IMR-90 (cell line): ENCODE results near the gene ESYT3. TPM values are rescaled to one million over a fixed set of nuclear protein-coding genes. Genes with fewer than 3 reads are reported as not detected.

ENCODE experiments used
- ATAC-seq: fragments of 200-7000 bp; cut with Tn5 transposase; 2 replicates; pipeline ENCODE4 v1.9.1; 2020; ENCODE audit warnings: low read depth, mild to moderate bottlenecking, moderate library complexity
- BruUV-seq: library from RNA; stranded (reverse); fragments of 400-500 nt; replicated peaks from 2 replicates; lab custom pipeline; 2021; lab: Mats Ljungman, UMichigan
- CTCF ChIA-PET: fragments of 300-600 bp; formaldehyde crosslinking; extraction: SDS; loops from one replicate; lab custom pipeline; 2021; ENCODE audit warnings: antibody characterized with exemption; lab: Yijun Ruan, JAX
- POLR2A ChIA-PET: fragments of 300-600 bp; sonication (Branson Sonifier 250); formaldehyde crosslinking; loops from one replicate; lab custom pipeline; 2022; ENCODE audit warnings: antibody characterized with exemption; ENCODE audit not compliant: unreplicated experiment; lab: Charles Lee
- DNase-seq: peaks from one replicate; pipeline ENCODE4 v3.0.0; 2013
- H2AFZ ChIP-seq: replicated peaks from 2 replicates; pipeline ENCODE3; 2013; ENCODE audit warnings: low read length, mild to moderate bottlenecking; ENCODE audit not compliant: poor library complexity
- H2AK5ac ChIP-seq: 2 replicates; pipeline ENCODE4 v1.6.1; 2013; ENCODE audit warnings: low read depth, low read length, inconsistent platforms
- H2AK9ac ChIP-seq: replicated peaks from 2 replicates; pipeline ENCODE3; 2013; ENCODE audit warnings: mild to moderate bottlenecking, low read depth, low read length, moderate library complexity; ENCODE audit not compliant: poor library complexity
- H2BK120ac ChIP-seq: 2 replicates; pipeline ENCODE4 v1.6.1; 2013; ENCODE audit warnings: low read depth, low read length, inconsistent platforms
- H2BK15ac ChIP-seq: 3 replicates; pipeline ENCODE4 v1.6.1; 2013; ENCODE audit warnings: low read depth, low read length, inconsistent platforms
- H2BK20ac ChIP-seq: 2 replicates; pipeline ENCODE4 v1.6.1; 2013; ENCODE audit warnings: low read depth, mild to moderate bottlenecking, inconsistent platforms, low read length, moderate library complexity
- H2BK5ac ChIP-seq: 2 replicates; pipeline ENCODE4 v1.6.1; 2013; ENCODE audit warnings: mild to moderate bottlenecking, low read depth, low read length, inconsistent platforms; ENCODE audit not compliant: poor library complexity, severe bottlenecking
- H3K14ac ChIP-seq: replicated peaks from 2 replicates; pipeline ENCODE4 v1.6.1; 2013; ENCODE audit warnings: low read depth, low read length, inconsistent platforms
- H3K18ac ChIP-seq: 2 replicates; pipeline ENCODE4 v1.6.1; 2013; ENCODE audit warnings: low read depth, low read length, control low read depth
- H3K23ac ChIP-seq: 2 replicates; pipeline ENCODE4 v1.6.1; 2013; ENCODE audit warnings: low read depth, low read length, inconsistent platforms
- H3K27ac ChIP-seq: 2 replicates; pipeline ENCODE4 v1.5.1; 2013; ENCODE audit warnings: mild to moderate bottlenecking, control low read depth, low read length; ENCODE audit not compliant: insufficient read depth
- H3K27me3 ChIP-seq: 2 replicates; pipeline ENCODE4 v1.6.1; 2013; ENCODE audit warnings: low read length; ENCODE audit not compliant: control insufficient read depth, insufficient read depth
- H3K36me3 ChIP-seq: 2 replicates; pipeline ENCODE4 v1.6.1; 2013; ENCODE audit warnings: low read length, mixed read lengths; ENCODE audit not compliant: control insufficient read depth, insufficient read depth
- H3K4ac ChIP-seq: 2 replicates; pipeline ENCODE4 v1.6.1; 2013; ENCODE audit warnings: low read depth, low read length, inconsistent platforms
- H3K4me1 ChIP-seq: 2 replicates; pipeline ENCODE4 v1.6.1; 2013; ENCODE audit warnings: low read length, mixed read lengths; ENCODE audit not compliant: control insufficient read depth, insufficient read depth
- H3K4me2 ChIP-seq: 2 replicates; pipeline ENCODE4 v1.6.1; 2013; ENCODE audit warnings: low read depth, mild to moderate bottlenecking, control low read depth, low read length, moderate library complexity
- H3K4me3 ChIP-seq: 2 replicates; pipeline ENCODE4 v1.5.1; 2013; ENCODE audit warnings: low read depth, mild to moderate bottlenecking, control low read depth, low read length, moderate library complexity; ENCODE audit not compliant: insufficient read depth
- H3K56ac ChIP-seq: 2 replicates; pipeline ENCODE4 v1.6.1; 2013; ENCODE audit warnings: low read length, inconsistent platforms; ENCODE audit not compliant: insufficient read depth; ENCODE audit errors: extremely low read depth
- H3K79me1 ChIP-seq, 2 experiments: 2 replicates each; pipeline ENCODE4 v1.6.1; 2013; ENCODE audit warnings: low read length in 2 of 2, inconsistent platforms in 1 of 2, low read depth in 1 of 2
- H3K9ac ChIP-seq: 2 replicates; pipeline ENCODE4 v1.6.1; 2013; ENCODE audit warnings: low read depth, low read length, control low read depth
- H3K9me1 ChIP-seq: 2 replicates; pipeline ENCODE4 v1.6.1; 2013; ENCODE audit warnings: low read length, inconsistent platforms; ENCODE audit not compliant: insufficient read depth
- H3K9me3 ChIP-seq: 2 replicates; pipeline ENCODE4 v1.6.1; 2013; ENCODE audit warnings: low read length; ENCODE audit not compliant: control insufficient read depth, insufficient read depth
- H4K20me1 ChIP-seq: 2 replicates; pipeline ENCODE4 v1.6.1; 2013; ENCODE audit warnings: low read length, inconsistent platforms; ENCODE audit not compliant: insufficient read depth
- H4K5ac ChIP-seq: 2 replicates; pipeline ENCODE4 v1.6.1; 2013; ENCODE audit warnings: mild to moderate bottlenecking, low read depth, low read length, control low read depth
- H4K8ac ChIP-seq, 2 experiments: 2 replicates each; pipeline ENCODE4 v1.6.1; 2013; ENCODE audit warnings: low read depth in 2 of 2, low read length in 2 of 2, control low read depth in 1 of 2, inconsistent platforms in 1 of 2
- H4K91ac ChIP-seq: 2 replicates; pipeline ENCODE4 v1.6.1; 2013; ENCODE audit warnings: low read depth, low read length, inconsistent platforms; ENCODE audit not compliant: insufficient read depth
- BHLHE40 ChIP-seq: fragments of 150-350 bp; IDR thresholded peaks from 2 replicates; pipeline ENCODE4 v1.6.1; 2016; ENCODE audit warnings: mild to moderate bottlenecking, low read depth, low read length
- CEBPB ChIP-seq: IDR thresholded peaks from 2 replicates; pipeline ENCODE4 v1.6.1; 2012; ENCODE audit warnings: low read depth, low read length, improper control_type of control experiment
- CHD1 ChIP-seq: IDR thresholded peaks from 2 replicates; pipeline ENCODE4 v1.6.1; 2012; ENCODE audit warnings: low read depth, low read length, improper control_type of control experiment
- FOS ChIP-seq: fragments of 150-350 bp; IDR thresholded peaks from 2 replicates; pipeline ENCODE4 v1.6.1; 2016; ENCODE audit warnings: low read depth, low read length
- MAFK ChIP-seq: IDR thresholded peaks from 2 replicates; pipeline ENCODE4 v1.6.1; 2012; ENCODE audit warnings: low read depth, low read length, improper control_type of control experiment
- MXI1 ChIP-seq: IDR thresholded peaks from 2 replicates; pipeline ENCODE4 v1.6.1; 2012; ENCODE audit warnings: low read depth, mild to moderate bottlenecking, low read length, moderate library complexity, borderline replicate concordance
- NFE2L2 ChIP-seq: fragments of 150-350 bp; IDR thresholded peaks from 2 replicates; pipeline ENCODE4 v1.6.1; 2016; ENCODE audit warnings: low read depth, mild to moderate bottlenecking, low read length
- POLR2A ChIP-seq: IDR thresholded peaks from 2 replicates; pipeline ENCODE4 v1.6.1; 2012; ENCODE audit warnings: mild to moderate bottlenecking, low read depth, low read length
- RAD21 ChIP-seq: IDR thresholded peaks from 2 replicates; pipeline ENCODE4 v1.6.1; 2012; ENCODE audit warnings: low read length, improper control_type of control experiment
- RCOR1 ChIP-seq: IDR thresholded peaks from 2 replicates; pipeline ENCODE4 v1.6.1; 2012; ENCODE audit warnings: mild to moderate bottlenecking, low read length, improper control_type of control experiment; ENCODE audit not compliant: insufficient replicate concordance
- RFX5 ChIP-seq: IDR thresholded peaks from 2 replicates; pipeline ENCODE4 v1.8.0; 2012; ENCODE audit warnings: low read depth, mild to moderate bottlenecking, low read length, moderate library complexity
- SMC3 ChIP-seq: fragments of 150-350 bp; IDR thresholded peaks from 2 replicates; pipeline ENCODE4 v1.6.1; 2016; ENCODE audit warnings: low read depth, mild to moderate bottlenecking, antibody characterized with exemption, low read length, moderate library complexity
- USF2 ChIP-seq: fragments of 150-350 bp; IDR thresholded peaks from 2 replicates; pipeline ENCODE4 v1.6.1; 2017; ENCODE audit warnings: mild to moderate bottlenecking, antibody characterized with exemption, low read length, low read depth
- WGBS, 2 experiments: methylation state at CpG; one replicate each; pipeline versions ENCODE4 v1.1.5 to v1.1.7; 2013; ENCODE audit warnings: missing lambda C conversion rate in 2 of 2; ENCODE audit not compliant: insufficient read length in 1 of 2; ENCODE audit errors: extremely low coverage in 2 of 2; 5-methylcytosine and 5-hydroxymethylcytosine counted together
- dilution Hi-C: fragments of 300-500 bp; cut with HindIII; formaldehyde crosslinking; loops from one replicate; pipeline ENCODE4 v1.14.3; 2018; ENCODE audit warnings: low sequenced_read_pairs; ENCODE audit not compliant: unreplicated experiment
- in situ Hi-C: fragments of 300-500 bp; cut with MboI; formaldehyde crosslinking; loops from 3 replicates; pipeline ENCODE4 v1.14.3; 2019; ENCODE audit warnings: low sequenced_read_pairs, inconsistent platforms, mixed read lengths
- intact Hi-C: fragments of 100-400 bp; cut with micrococcal nuclease; formaldehyde crosslinking; loops from 2 replicates; pipeline ENCODE4 v1.10.0; 2022
- polyA plus RNA-seq, 3 experiments: library from polyadenylated mRNA; depleted of rRNA; stranded (reverse); fragments of >200 nt; gene quantifications; 2 replicates each; pipeline ENCODE4 v1.2.3, GENCODE V29; 2012; ENCODE audit warnings: low replicate concordance in 1 of 3
- total RNA-seq: library from RNA; depleted of rRNA; stranded (reverse); fragments of >200 nt; gene quantifications from 2 replicates; pipeline ENCODE4 v1.2.3, GENCODE V29; 2012
- TF ChIP-seq, protein P1 (sequence below): conservative IDR thresholded peaks from 2 replicates; pipeline ENCODE4 v1.5.1; 2012; ENCODE audit warnings: mild to moderate bottlenecking, low read depth, low read length, improper control_type of control experiment

ESYT3 gene
- total and polyA plus RNA-seq, 2 of the 4 experiments (the other 2 are of a cell fraction), result under 0.01 to 0.02 TPM

DNA sequence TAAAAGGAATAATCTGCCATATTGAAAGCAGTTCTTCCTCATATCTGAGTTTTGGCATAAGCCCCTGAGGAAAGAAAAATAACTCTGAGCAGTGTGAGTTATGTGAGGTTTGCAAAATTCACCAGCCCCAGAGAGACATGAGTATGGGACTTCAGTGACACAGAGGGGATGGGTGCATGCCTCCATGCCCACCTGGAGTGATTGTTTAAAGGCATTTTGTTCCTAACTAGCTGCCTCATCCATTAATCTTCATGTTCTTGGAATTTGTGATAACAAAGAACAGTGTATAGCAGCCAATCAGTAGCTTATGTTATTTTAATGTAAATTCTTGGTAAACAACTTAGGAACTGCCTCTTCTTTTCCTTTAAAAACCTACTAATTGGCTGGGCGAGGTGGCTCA is 11.1 kb upstream of the ESYT3 start:
- Histone ChIP-seq H3K14ac (no peak overlapping the region), H2AK9ac (no peak overlapping the region), H3K4me3 (no peak overlapping the region), H2AFZ (no peak overlapping the region), H4K8ac (no peak overlapping the region), H2BK15ac (no peak overlapping the region), H3K27ac (no peak overlapping the region), H3K18ac (no peak overlapping the region), H2AK5ac (no peak overlapping the region), H3K4me1 (peaks cover 3% of the 10 kb centered on the region; the same call in 1 of the 2 replicates), H3K4ac (no peak overlapping the region), H3K23ac (no peak overlapping the region), H3K27me3 (peaks cover 4% of the 10 kb centered on the region; the same call in 1 of the 2 replicates), H3K4me2 (no peak overlapping the region), H3K79me1 (no peaks in the 10 kb centered on the region), H3K36me3 (no peaks in the 10 kb centered on the region), H2BK5ac (no peak overlapping the region), H3K9ac (no peak overlapping the region), H3K56ac (no peak overlapping the region), H4K91ac (no peak overlapping the region), H4K5ac (no peak overlapping the region), H4K20me1 (no peaks in the 10 kb centered on the region), H2BK20ac (no peak overlapping the region), H2BK120ac (no peak overlapping the region), H3K9me1 (no peaks in the 10 kb centered on the region), H3K9me3 (peaks cover 2% of the 10 kb centered on the region; the same call in 1 of the 2 replicates)
- ChIA-PET POLR2A (no interaction called here), CTCF (no interaction called here)
- WGBS, 2 experiments, result no CpG with 5 or more reads among the region's 1 CpG
- intact Hi-C loops (no loop called here), in situ Hi-C loops (loop anchor here (5.0 kb wide), 1 partner anchor 91 kb away; no protein-coding TSS in a partner anchor), dilution Hi-C loops (no loop called here)
- ATAC-seq (no peak), DNase-seq (no peak)
- no TSS peak for BruUV-seq
- TF ChIP-seq RAD21, result no peak
- no peak for TF ChIP-seq CEBPB
- TF ChIP-seq MXI1, result no peak
- no peak for TF ChIP-seq USF2
- TF ChIP-seq NFE2L2, result no peak
- TF ChIP-seq BHLHE40, result no peak
- TF ChIP-seq FOS, result no peak
- no peak for TF ChIP-seq POLR2A
- TF ChIP-seq SMC3, result no peak
- TF ChIP-seq, protein P1, sequence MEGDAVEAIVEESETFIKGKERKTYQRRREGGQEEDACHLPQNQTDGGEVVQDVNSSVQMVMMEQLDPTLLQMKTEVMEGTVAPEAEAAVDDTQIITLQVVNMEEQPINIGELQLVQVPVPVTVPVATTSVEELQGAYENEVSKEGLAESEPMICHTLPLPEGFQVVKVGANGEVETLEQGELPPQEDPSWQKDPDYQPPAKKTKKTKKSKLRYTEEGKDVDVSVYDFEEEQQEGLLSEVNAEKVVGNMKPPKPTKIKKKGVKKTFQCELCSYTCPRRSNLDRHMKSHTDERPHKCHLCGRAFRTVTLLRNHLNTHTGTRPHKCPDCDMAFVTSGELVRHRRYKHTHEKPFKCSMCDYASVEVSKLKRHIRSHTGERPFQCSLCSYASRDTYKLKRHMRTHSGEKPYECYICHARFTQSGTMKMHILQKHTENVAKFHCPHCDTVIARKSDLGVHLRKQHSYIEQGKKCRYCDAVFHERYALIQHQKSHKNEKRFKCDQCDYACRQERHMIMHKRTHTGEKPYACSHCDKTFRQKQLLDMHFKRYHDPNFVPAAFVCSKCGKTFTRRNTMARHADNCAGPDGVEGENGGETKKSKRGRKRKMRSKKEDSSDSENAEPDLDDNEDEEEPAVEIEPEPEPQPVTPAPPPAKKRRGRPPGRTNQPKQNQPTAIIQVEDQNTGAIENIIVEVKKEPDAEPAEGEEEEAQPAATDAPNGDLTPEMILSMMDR, result no peak
- TF ChIP-seq RFX5, result no peak
- TF ChIP-seq MAFK, result no peak
- no peak for TF ChIP-seq CHD1
- TF ChIP-seq RCOR1, result no peak
